Measurements from ENCODE around the gene PKLR.
"Not testable (repeated sequence)": the region's sequence is repeated elsewhere in the genome, so short reads cannot be mapped to it uniquely, and the experiment has no call there.

Gene PKLR

DNA sequence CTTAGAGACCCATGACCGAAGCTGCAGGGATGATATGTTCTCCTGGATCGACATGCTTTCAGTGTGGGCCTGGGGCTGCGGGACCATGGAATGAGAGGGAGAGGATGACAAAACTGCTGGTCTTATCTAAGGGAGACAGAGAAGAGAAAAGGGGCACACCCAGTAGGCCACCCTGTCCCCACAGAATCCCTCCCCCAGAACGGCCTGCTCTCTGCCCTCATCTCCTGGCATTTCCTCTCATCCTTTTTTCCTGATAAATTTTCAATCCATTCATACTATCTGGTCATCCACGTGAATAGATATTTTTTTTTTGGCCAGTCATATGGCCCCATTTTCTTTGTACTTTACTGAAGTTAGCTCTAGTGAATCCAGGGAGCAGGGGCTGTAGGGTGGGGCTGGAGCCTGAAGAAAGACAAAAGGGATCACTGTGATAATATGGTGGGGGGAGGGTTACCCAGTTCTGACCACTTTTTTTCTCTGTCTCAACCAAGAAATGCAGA, at the start of gene PKLR:
TSS of gene PKLR (minus strand) at position 97 of the 500 bp plus-strand sequence. CDS start at position 54, 43 bp downstream.
- no peak for DNase-seq (ENCODE audit: low read depth in 2 of 2)

DNA sequence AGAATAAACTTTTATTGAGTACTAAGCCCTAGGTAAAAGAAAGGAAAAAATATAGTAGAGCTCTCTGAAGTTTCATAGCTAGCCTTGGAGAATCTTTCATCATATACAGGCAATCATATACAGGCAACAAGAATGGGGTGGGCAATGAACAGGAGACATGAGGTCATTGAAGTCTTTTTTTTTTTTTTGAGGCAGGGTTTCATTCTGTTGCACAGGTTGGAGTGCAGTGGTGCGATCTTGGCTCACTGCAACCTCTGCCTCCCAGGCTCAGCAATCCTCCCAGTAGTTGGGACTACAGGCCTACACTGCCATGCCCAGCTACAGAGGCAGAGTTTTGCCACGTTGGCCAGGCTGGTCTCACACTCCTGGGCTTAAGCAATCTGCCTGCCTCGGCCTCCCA, 41.6 kb upstream of the PKLR start:
- DNase-seq (ENCODE audit: low read depth in 2 of 2): no peak

DNA sequence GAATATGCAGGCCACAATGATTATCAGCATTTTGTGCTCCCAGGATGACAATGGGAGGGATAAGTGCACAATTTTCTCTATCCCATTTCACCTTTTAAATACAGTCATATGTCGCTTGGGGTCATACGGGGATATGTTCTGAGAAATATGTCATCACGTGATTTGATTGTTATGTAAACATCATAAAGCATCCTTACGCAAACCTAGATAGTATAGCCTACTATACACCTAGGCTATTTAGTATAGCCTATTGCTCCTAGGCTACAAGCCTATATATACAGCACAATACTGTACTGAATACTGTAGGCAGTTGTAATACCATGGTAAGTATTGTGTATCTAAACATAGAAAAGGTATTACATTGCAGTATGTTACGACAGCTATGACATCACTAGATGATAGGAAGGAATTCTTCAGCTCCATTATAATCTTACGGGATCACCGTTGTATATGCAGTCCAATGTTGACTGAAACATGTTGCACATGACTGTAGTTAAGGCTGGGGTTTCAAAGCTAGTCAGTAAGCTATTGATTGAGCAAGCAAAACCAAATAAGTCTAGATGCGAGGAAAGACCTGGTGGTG, 38.4 kb upstream of the PKLR start:
- DNase-seq (ENCODE audit: low read depth in 2 of 2): no peak

DNA sequence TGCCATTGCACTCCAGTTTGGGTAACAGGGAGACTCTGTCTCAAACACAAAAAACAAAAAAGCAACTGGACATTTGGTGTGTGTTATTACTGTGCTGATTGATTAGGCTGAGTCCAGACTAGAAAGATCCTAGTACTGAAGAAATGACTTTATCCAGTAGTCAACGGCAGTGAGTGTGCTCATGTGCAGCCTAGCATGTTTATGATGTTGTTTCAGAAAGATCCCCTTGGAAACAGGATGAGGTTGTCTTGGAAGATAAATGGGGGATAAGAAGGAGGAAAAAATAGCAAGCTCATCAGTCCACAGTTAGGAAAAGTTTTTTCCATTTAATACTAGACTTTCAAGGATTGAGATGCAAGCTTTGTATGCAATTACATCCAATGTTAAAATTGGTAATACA, 33.7 kb upstream of the PKLR start:
- DNase-seq (ENCODE audit: low read depth in 2 of 2): no peak

DNA sequence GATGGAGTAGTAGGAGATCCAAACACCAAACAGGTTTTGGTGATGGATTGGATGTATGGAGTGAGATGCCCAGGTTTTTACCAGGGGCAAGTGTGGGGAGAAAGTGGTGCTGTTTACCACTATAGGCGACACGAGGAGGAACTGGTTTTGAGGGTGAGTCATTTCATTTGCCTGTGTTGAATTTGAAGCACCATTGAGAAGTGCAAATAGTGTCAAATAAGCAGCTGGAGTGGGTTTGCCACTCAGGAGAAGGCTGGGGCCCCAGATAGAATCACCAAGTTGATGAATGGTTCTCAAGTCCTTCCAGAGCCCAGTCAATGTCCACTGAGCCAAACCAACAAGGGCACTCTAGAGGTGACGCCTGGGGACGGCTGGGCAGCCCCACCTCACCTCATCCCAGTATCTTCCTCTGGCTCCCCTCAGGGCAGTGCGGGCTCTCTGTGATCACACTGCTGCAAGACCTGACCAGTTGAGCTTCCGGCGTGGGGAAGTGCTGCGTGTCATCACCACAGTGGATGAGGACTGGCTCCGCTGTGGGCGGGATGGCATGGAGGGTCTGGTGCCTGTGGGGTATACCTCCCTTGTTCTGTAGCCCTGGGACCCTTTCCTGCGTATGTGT, 28.9 kb upstream of the PKLR start:
- DNase-seq (ENCODE audit: low read depth in 2 of 2): no peak

DNA sequence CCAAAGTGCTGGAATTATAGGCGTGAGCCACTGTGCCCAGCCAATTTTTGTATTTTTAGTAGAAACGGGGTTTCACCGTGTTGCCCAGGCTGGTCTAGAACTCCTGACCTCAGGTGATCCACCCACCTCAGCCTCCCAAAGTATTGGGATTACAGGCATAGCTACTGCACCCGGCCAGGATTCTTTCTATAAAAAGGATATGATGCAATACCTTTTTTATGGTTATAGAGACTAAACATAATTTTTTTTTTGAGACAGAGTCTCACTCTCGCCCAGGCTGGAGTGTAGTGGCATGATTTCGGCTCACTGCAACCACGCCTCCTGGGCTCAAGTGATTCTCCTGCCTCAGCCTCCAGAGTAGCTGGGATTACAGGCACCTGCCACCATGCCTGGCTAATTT, 27.6 kb upstream of the PKLR start:
- not testable (repeated sequence) for DNase-seq (ENCODE audit: low read depth in 2 of 2)

DNA sequence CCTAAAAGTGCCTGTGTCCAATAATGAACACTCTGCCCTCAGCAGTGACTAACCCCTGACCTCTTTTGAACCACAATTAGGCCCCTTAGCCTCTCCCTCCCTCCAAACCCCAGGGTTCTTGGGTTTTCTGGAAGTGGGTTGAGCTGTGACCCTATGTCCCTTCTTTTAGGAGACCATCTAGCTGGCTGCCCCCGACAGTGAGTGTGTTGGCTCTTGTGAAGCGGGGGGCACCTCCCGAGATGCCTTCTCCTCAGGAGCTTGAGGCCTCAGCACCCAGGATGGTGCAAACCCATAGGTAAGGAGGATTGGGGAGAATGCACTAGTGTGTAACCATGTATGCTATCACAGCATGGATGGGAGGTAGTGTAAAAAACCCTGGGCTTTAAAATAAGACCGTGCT, 26.7 kb upstream of the PKLR start:
- no peak for DNase-seq (ENCODE audit: low read depth in 2 of 2)

DNA sequence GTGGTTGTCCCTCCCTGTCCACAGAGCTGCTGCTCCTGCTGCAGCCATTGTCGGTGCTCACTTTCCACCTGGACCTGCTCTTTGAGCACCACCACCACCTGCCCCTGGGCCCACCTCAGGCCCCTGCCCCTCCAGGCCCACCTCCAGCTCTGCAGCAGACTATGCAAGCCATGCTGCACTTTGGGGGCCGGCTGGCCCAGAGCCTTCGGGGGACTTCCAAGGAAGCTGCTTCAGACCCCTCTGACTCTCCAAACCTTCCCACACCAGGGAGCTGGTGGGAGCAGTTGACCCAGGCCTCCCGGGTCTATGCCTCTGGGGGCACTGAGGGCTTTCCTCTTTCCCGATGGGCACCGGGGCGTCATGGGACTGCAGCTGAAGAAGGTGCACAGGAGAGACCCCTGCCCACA, 25.4 kb upstream of the PKLR start:
- no peak for DNase-seq (ENCODE audit: low read depth in 2 of 2)

DNA sequence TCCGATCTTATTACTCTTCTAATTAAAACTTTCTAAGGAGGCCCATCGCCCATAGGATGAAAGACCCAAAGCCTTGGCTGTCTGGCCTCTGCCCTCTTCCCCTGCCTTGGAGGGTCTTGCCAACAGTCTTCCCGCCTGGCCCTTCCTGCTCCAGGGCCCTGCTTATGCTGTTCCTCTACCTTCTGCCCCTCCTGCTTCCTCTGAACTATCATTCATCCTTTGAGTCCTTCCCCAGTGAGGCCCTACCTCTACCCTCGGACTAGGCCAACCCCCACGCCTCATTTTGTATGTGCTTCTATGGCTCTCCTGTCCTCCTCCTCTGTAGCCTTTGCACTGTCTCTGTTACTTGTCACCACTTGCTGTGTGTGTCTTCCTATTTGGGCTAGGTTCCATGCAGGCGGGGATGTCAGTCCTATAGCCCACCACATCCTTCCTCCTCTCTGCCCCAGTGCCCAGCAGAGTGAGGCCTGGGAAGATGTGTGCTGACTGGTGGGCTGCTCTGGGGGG, 24.8 kb upstream of the PKLR start:
- DNase-seq (ENCODE audit: low read depth in 2 of 2): no peak

DNA sequence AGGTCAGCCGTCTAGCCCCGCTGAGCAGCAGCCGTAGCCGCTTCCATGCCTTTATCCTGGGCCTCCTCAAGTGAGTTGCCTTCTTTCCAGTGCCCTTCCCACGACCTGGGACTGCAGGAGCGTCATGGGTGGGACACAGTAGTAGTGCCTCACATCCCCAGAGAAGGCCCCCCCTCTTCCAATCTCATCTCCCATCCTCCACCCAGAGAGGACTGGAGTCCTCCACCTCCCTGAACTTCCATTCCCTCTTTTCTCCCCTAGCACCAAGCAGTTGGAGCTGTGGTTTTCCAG, 24.3 kb upstream of the PKLR start:
- no peak for DNase-seq (ENCODE audit: low read depth in 2 of 2)

DNA sequence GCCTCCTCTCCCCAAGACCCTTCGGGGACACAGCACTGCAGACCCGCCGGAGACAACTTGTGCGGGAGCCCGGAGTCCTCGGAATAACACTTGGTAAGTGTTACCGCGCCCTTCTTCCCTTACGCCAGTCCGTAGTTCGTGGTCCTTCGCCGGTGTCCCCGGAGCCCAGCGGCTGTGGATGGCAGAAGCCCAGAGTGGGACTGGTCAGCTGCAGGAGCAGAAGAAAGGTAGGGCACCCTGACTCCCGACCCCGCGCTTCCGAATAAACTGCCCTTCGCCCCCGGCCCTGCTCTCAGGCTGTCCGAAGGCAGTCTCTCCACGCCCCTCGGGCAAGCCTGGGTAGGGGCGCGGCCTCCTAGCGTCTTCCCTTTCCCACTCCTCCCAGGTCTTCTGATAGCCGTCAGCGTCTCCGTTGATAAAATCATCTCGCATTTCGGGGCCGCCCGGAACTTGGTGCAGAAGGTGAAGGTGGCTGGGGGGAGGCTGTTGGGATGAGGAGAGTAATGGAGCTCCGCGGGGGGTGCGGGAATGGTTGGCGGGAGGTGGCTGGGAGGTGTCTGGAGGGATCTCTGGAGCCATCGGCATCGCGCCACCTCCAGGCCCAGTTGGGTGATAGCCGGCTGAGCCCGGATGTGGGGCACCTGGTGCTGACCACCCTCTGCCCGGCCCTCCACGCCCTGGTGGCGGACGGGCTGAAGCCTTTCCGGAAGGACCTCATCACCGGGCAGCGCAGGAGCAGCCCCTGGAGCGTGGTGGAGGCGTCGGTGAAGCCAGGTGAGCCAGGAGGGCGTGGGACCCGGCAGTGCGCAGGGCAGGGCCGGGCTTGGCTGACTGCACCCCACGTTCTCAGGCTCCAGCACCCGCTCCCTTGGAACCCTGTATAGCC, 23.7 kb upstream of the PKLR start:
- no peak for DNase-seq (ENCODE audit: low read depth in 2 of 2)

DNA sequence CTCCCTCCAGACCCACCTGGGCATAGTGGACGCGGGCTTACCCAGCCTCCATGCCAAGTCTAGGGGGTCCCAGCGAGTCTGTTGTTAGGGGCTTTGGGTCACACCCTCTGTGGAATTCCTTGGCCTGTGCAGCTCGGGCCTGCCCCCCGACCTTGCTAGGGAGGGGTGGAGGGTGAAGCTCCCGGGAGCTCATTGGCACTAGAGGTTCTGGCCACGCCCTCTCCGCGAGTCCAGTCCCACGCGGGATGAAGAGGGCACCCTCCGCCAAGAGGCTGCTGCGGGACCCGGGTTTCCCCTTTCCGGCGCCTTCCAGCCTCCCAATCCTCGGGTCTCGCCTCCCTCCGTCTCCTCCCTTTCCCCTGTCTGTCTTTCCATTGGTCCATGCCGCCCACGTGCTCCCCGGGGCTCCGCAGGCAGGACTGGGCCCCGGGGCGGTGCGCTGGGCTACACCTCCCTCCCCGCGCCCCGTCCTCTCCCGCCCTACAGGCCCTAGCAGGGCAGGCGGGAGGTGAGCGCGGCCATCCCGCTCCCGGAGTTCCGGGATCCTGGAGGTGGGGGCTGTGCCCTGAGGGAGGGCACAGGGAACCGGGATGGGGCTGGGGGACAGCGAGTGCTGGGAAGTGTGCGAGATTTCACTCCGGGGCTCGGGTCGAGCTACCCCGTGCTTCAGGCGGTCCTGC, 22.9 kb upstream of the PKLR start:
- DNase-seq (ENCODE audit: low read depth in 2 of 2): peak; percentile 64 to 81

DNA sequence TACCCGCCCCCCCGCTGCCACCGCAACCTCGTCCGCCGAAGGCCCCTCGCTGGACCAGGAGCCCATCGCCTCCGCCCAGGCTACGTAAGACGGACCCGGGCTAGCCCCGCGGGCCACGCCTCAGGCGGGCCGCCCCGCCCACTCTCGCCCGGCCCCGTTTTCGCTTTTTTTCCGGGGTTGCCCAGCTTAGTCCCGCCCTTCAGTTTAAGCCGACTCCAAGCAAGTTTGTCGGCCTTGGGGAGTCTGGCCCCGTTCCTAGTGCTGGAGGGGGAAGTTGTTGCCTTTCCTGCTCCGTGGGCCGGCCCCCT, 22.4 kb upstream of the PKLR start:
- peak; percentile 57 to 72 for DNase-seq (ENCODE audit: low read depth in 2 of 2)

DNA sequence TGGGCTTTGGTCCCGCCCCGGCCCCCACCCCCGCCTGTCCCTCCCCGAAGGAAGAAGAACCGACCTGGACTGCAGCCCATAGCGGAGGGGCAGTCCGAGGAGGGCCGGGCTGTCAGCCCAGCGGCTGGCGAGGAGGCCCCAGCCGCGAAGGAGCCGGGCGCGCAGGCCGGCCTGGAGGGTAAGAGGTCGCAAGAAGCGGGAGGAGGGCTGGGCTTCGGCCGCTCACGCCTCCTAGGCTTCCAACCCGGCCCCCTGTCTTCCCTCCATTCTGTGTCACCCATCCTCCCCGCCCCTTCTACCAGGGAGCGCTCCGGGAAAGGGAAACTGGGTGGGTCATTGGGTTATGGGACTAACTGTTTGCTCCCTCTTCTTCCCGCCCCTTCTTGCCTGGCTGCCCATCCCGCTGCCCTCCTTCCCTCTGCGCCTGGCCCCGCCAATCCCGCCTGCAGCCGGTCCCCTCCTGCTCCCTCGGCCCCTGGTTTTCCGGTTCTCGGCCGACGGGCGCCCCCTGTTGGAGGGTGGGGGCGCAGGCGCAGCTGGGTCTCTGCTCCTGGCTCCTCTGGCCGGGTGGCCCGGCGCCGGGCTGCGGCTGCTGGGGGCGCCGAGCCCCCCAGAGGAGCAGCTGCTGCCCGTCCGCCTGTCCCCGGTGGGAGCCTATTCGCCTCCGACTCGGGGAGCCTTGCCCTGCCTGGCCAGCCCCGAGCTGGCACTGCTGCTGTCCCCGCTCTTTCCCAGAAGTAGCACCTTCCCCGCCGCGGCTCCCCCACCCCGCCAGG, 21.9 kb upstream of the PKLR start:
- peak; percentile 60 to 73 for DNase-seq (ENCODE audit: low read depth in 2 of 2)

DNA sequence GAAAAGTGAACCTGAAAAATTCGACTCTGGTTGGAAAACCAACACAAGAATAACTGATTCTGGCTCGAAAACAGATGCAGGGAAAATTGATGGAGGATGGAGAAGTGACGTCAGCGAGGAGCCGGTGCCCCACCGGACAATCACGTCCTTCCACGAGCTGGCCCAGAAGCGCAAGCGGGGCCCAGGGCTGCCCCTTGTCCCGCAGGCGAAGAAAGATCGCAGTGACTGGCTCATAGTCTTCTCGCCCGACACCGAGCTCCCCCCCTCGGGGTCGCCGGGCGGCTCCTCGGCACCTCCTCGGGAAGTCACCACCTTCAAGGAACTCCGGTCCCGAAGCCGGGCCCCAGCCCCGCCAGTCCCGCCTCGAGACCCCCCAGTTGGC, 21.3 kb upstream of the PKLR start:
- DNase-seq (ENCODE audit: low read depth in 2 of 2): no peak

DNA sequence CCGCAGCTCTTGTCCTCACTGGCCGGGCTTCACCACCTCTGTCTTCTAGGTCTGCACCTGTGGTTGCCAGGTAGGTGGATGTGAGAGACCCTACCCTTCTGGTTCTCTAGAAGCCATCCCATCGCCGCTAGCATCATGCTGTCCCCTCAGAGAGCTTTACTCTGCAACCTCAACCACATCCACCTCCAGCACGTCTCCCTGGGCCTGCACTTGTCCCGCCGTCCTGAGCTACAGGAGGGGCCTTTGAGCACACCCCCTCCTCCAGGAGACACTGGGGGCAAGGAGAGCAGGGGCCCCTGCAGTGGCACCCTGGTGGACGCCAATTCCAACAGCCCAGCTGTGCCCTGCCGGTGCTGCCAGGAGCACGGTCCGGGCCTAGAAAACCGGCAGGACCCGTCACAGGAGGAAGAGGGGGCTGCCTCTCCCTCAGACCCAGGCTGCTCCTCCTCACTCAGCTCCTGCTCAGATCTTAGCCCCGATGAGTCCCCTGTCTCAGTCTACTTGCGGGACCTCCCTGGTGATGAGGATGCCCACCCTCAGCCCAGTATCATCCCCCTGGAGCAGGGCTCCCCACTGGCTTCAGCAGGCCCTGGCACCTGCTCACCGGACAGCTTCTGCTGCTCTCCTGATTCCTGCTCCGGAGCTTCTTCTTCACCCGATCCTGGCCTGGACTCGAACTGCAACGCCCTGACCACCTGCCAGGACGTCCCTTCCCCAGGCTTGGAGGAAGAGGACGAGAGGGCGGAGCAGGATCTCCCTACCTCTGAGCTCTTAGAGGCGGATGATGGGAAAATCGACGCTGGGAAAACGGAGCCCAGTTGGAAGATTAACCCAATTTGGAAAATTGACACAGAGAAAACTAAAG, 20.6 kb upstream of the PKLR start:
- no peak for DNase-seq (ENCODE audit: low read depth in 2 of 2)

DNA sequence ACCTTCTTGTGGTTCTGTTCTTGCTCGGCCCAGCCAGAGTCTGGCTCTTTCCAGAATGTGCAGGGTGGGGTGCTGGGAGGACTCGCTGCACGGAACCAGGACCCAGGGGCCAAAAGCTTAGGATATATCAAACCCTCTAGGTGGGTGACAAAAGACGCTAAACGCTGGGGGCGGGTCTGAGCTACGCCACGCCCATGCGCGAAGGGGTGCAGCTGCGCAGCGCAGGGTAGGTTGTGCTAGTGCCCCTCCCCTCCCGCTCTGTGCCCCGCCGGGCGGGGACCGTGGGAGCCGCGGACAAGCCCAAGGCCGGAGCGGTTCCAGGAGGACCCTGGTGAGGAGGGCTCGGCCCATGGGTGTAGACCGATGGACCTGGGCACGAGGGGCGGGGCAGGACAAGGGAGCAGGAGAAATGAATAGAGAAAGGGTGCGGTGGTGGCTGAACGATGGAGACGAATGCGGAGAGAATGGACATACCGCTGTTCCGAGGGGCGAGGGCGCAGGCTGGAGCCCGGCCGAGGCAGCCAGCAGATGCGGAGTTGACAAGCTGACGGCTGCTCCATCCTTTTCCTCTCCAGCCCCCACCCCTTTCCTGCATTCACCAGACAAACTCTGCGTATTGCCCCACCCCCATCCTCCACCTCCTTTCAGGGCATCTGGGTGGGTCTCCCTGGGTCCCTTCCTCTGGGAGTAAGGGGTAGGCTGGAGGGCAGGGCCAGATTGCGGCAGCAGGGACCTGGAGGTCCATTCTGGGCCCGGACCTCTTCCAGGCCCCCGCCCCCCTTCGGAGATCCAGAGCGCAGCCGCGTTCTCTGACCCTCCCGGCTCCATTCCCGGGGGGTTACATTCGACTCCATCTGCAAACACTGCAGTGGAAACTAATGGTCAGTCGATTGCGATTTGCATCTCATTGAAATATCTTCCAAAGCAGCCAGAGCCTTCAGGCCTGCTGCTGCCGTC, 19.7 kb upstream of the PKLR start, which contains the start of gene RUSC1:
TSS of gene RUSC1 (plus strand) at position 234 of the 957 bp plus-strand sequence. CDS start 880 bp downstream, outside the sequence.
- DNase-seq (ENCODE audit: low read depth in 2 of 2): peak; percentile 52 to 66

DNA sequence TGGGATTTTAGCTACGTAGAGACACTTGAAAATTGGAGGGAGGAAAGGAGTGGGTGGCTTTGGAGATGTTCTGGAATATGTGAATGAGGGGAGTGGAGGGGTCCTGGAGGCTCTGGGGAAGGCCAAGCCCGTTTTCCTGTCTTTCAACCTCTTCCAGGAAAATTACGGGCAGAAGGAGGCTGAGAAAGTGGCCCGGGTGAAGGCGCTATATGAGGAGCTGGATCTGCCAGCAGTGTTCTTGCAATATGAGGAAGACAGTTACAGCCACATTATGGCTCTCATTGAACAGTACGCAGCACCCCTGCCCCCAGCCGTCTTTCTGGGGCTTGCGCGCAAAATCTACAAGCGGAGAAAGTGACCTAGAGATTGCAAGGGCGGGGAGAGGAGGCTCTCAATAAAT, 19.0 kb upstream of the PKLR start:
- no peak for DNase-seq (ENCODE audit: low read depth in 2 of 2)

DNA sequence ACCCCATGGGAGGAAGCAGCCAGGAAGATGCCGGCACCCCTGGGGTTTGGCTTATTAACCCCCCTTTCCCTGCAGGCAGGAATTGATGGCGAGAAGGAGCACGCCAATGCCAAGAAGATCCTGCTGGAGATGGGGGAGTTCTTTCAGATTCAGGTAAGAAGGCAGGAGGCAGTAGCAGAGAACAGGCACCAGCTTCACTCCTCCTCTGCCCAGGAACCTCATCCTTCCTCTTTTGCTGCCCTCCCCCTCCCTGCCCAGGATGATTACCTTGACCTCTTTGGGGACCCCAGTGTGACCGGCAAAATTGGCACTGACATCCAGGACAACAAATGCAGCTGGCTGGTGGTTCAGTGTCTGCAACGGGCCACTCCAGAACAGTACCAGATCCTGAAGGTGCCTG, 18.3 kb upstream of the PKLR start:
- DNase-seq (ENCODE audit: low read depth in 2 of 2): no peak

Measured in stimulated activated CD8-positive, alpha-beta memory T cell treated with anti-CD3 and anti-CD28 coated beads, Interleukin-7, amount 100 ng/mL, for 4 hours (primary cell).